Thyroid gland (tissue), 4 donors: ENCODE data around the gene TMED7. TPM values are rescaled to one million over a fixed set of nuclear protein-coding genes. Genes with fewer than 3 reads are reported as not detected.
A peak's percentile ranks its signal among the peaks of the same experiment; 100 is the strongest.

ENCODE experiments used
- DNase-seq, 2 donors: peaks; one replicate each; pipeline ENCODE4 v3.0.0-alpha.2; 2019
- H3K27ac ChIP-seq, 3 donors: fragments of 200-600 bp; sonication (generic); 1 replicate in 2 of 3; 2 replicates in 1 of 3; pipeline ENCODE4 v1.5.1; 2016 to 2019; ENCODE audit warnings: mild to moderate bottlenecking in 1 of 3, moderate library complexity in 1 of 3
- H3K27me3 ChIP-seq: fragments of 200-600 bp; sonication (generic); one replicate; pipeline ENCODE4 v1.5.1; 2019
- H3K36me3 ChIP-seq, 2 donors: fragments of 200-600 bp; sonication (generic); one replicate each; pipeline ENCODE4 v1.5.1; 2016 to 2019
- H3K4me1 ChIP-seq, 2 donors: fragments of 200-600 bp; sonication (generic); one replicate each; pipeline ENCODE4 v1.5.1; 2017 to 2019
- H3K4me3 ChIP-seq, 3 donors: fragments of 200-600 bp; sonication (generic); replicated peaks in 1 of 3; 1 replicate in 2 of 3; 2 replicates in 1 of 3; pipeline ENCODE4 v1.5.1; 2016; ENCODE audit warnings: mild to moderate bottlenecking in 1 of 3
- H3K9me3 ChIP-seq: fragments of 200-600 bp; sonication (generic); one replicate; pipeline ENCODE4 v1.5.1; 2017
- CTCF ChIP-seq, 6 experiments: fragments of 200-600 bp in 3 of 6; fragments of 450-650 bp in 3 of 6; sonication (generic) in 3 of 6; IDR thresholded peaks; one replicate each; pipeline ENCODE4 v1.5.1; 2016 to 2019; ENCODE audit warnings: antibody characterized with exemption in 6 of 6, mild to moderate bottlenecking in 2 of 6, inconsistent platforms in 1 of 6, moderate library complexity in 1 of 6
- POLR2A ChIP-seq, 2 donors: fragments of 450-650 bp; IDR thresholded peaks; one replicate each; pipeline ENCODE4 v1.6.1; 2017; ENCODE audit warnings: antibody characterized with exemption in 2 of 2, mild to moderate bottlenecking in 2 of 2, moderate library complexity in 1 of 2
- WGBS, 2 donors: methylation state at CpG; one replicate each; pipeline ENCODE4 v1.1.5; 2017; 5-methylcytosine and 5-hydroxymethylcytosine counted together
- intact Hi-C: fragments of 100-400 bp; cut with DNase I; formaldehyde crosslinking; loops from one replicate; pipeline ENCODE4 v1.15.1; 2023
- total RNA-seq, 4 donors: library from RNA; depleted of rRNA; stranded (reverse); fragments of >200 nt; gene quantifications; one replicate each; pipeline ENCODE4 v1.2.3, GENCODE V29; 2016

The TMED7 gene
- total RNA-seq, 4 donors from 2014 or later = 137 to 198 (median 168) TPM

DNA sequence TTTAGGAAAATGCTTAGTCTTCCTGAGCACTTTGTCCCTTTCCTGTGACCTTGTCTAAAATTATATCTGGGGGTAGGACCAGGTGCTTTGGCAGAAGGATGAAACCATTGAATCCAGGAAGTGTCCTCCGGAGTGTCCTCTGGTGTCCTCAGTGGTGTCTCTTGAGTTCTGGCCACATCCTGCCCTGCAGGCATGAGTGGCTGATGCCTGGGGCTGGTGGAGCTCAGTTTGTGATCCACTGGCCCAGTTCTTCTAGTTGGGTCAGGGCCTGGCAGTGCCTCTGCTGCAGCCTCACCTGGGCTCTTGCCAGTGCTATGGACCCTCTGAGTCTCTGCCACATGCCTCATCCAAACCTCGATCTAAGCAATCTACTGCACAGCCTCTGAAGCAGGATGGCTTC lies 14.4 kb upstream of the TMED7 start:
- intact Hi-C loops = no loop called here
- H3K36me3 ChIP-seq = no peaks in the 10 kb centered on the region
- H3K27me3 ChIP-seq = no peaks in the 10 kb centered on the region
- WGBS, 2 donors = 77 to 82% methylated on average over 2 of the region's 2 CpGs
- H3K4me1 ChIP-seq = no peaks in the 10 kb centered on the region
- TF ChIP-seq CTCF (IDR thresholded peaks at IDR 0.05) (no peak), POLR2A (IDR thresholded peaks at IDR 0.05) (no peak)
- H3K9me3 ChIP-seq = no peaks in the 10 kb centered on the region
- DNase-seq = no peak
- no peak overlapping the region for H3K4me3 ChIP-seq
- H3K27ac ChIP-seq = no peak overlapping the region

DNA sequence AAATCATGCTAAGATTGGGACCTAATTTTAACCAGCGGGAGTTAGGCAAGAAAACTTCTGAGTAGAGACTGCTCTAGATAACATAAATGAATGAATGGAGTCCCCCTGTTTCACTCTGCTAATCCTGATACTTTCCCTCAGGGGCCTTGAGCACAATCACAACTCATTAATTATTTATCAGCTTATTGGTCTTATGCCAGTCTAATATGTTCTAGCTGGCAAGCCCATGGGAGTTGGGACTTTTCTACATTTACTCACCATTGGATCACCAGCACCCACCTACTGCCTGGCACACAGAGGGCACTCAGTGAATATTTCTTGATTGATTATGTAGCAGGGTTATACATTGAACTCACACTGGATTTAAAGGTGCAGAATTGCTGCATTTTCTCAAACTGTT lies 13.5 kb upstream of the TMED7 start:
- intact Hi-C loops = no loop called here
- no peaks in the 10 kb centered on the region for H3K9me3 ChIP-seq
- no peak for TF ChIP-seq CTCF (IDR thresholded peaks at IDR 0.05)
- no peak for TF ChIP-seq POLR2A (IDR thresholded peaks at IDR 0.05)
- no peak for DNase-seq
- no peaks in the 10 kb centered on the region for H3K4me1 ChIP-seq
- no peaks in the 10 kb centered on the region for H3K27me3 ChIP-seq
- 85 to 90% methylated on average over 1 of the region's 1 CpG for WGBS, 2 donors
- no peaks in the 10 kb centered on the region for H3K36me3 ChIP-seq
- H3K27ac ChIP-seq = no peak overlapping the region
- no peak overlapping the region for H3K4me3 ChIP-seq

GRCh38 chr5:115637507-115637906 lies 11.7 kb upstream of the TMED7 start:
- Histone ChIP-seq H3K27me3 (no peaks in the 10 kb centered on the region), H3K27ac (no peak overlapping the region), H3K9me3 (no peaks in the 10 kb centered on the region), H3K4me3 (no peak overlapping the region), H3K4me1 (no peaks in the 10 kb centered on the region), H3K36me3 (no peaks in the 10 kb centered on the region)
- 85 to 87% methylated on average over 4 of the region's 4 CpGs for WGBS, 2 donors
- TF ChIP-seq POLR2A (IDR thresholded peaks at IDR 0.05) (no peak), CTCF (IDR thresholded peaks at IDR 0.05) (no peak)
- intact Hi-C loops = no loop called here
- no peak for DNase-seq

- Histone ChIP-seq H3K27ac (no peak overlapping the region), H3K4me1 (no peaks in the 10 kb centered on the region), H3K36me3 (no peaks in the 10 kb centered on the region), H3K4me3 (no peak overlapping the region), H3K9me3 (no peaks in the 10 kb centered on the region), H3K27me3 (no peaks in the 10 kb centered on the region)
- TF ChIP-seq POLR2A (IDR thresholded peaks at IDR 0.05) (no peak), CTCF (IDR thresholded peaks at IDR 0.05) (no peak)
- intact Hi-C loops = no loop called here
- no peak for DNase-seq
- 80 to 90% methylated on average over 1 of the region's 1 CpG for WGBS, 2 donors
Measured at GRCh38 chr5:115636008-115636407, 10.2 kb upstream of the TMED7 start.

GRCh38 chr5:115634343-115635132 lies 8.7 kb upstream of the TMED7 start:
- Histone ChIP-seq H3K27ac (peak overlapping the region; percentile 64 to 68 (median 64)), H3K27me3 (no peaks in the 10 kb centered on the region), H3K9me3 (no peaks in the 10 kb centered on the region), H3K4me3 (peak overlapping the region in 2 of 3 donors; percentile 15 to 23), H3K4me1 (no peaks in the 10 kb centered on the region), H3K36me3 (no peaks in the 10 kb centered on the region)
- intact Hi-C loops = no loop called here
- TF ChIP-seq CTCF (IDR thresholded peaks at IDR 0.05) (peak; percentile 72 to 91 (median 84)), POLR2A (IDR thresholded peaks at IDR 0.05) (no peak)
- 4 to 7% methylated on average over 8 of the region's 8 CpGs for WGBS, 2 donors
- peak; percentile 86 to 90 for DNase-seq
